ENCODE measurements around the gene S1PR5. TPM values are rescaled to one million over a fixed set of nuclear protein-coding genes. Genes with fewer than 3 reads are reported as not detected.

Gene S1PR5
- total and polyA plus RNA-seq, 2 experiments from 2014 or later, result 4.6 to 8.0 TPM

GRCh38 chr19:10560154-10560553 lies 42.9 kb upstream of the S1PR5 start (continued):
- no peak for TF ChIP-seq CTCF (conservative IDR thresholded peaks at IDR 0.05; ENCODE audit: low read depth in 2 of 2)
- TF ChIP-seq EZH2 (IDR thresholded peaks at IDR 0.05; ENCODE audit: low read depth, unreplicated experiment), result no peak

GRCh38 chr19:10557603-10558197 lies 40.5 kb upstream of the S1PR5 start:
- Mint-ChIP-seq H3K4me1 (no peaks in the 10 kb centered on the region), H3K36me3 (ENCODE audit: low read depth) (peaks cover 86% of the 10 kb centered on the region), H3K27me3 (ENCODE audit: insufficient read depth, low read depth, poor library complexity) (peaks cover 15% of the 10 kb centered on the region), H3K27ac (no peak overlapping the region), H3K9me3 (no peaks in the 10 kb centered on the region), H3K4me3 (no peak overlapping the region)
- Histone ChIP-seq H3K27me3 (ENCODE audit: insufficient read depth) (no peaks in the 10 kb centered on the region), H3K79me2 (replicated peaks; ENCODE audit: insufficient read depth) (no peaks in the 10 kb centered on the region), H4K20me1 (replicated peaks; ENCODE audit: insufficient read depth) (peaks cover 8% of the 10 kb centered on the region), H3K4me2 (no peak overlapping the region), H3K27ac (ENCODE audit: low read depth) (no peak overlapping the region), H3K36me3 (ENCODE audit: insufficient read depth) (0 out of 2 replicates have a peak, but pooled peaks cover 29% of the 10 kb centered on the region), H3F3A (replicated peaks; ENCODE audit: low read depth) (peaks cover 27% of the 10 kb centered on the region), H3K4me1 (ENCODE audit: insufficient read depth) (no peaks in the 10 kb centered on the region), H3K4me3 (no peak overlapping the region), H2AFZ (no peak overlapping the region), H3K9me2 (ENCODE audit: insufficient read depth) (no peaks in the 10 kb centered on the region)
- ATAC-seq (no peak), DNase-seq (ENCODE audit: low spot score) (no peak)
- TF ChIP-seq REST (IDR thresholded peaks at IDR 0.05; ENCODE audit: unreplicated experiment), result no peak
- TF ChIP-seq STAT1 (IDR thresholded peaks at IDR 0.05; ENCODE audit: unreplicated experiment), result no peak
- TF ChIP-seq ETS1 (IDR thresholded peaks at IDR 0.05), result no peak
- TF ChIP-seq EZH2 (IDR thresholded peaks at IDR 0.05; ENCODE audit: low read depth, unreplicated experiment), result no peak
- TF ChIP-seq ZNF114 (CRISPR knock-in tag; IDR thresholded peaks at IDR 0.05), result no peak
- TF ChIP-seq CTCF (conservative IDR thresholded peaks at IDR 0.05; ENCODE audit: low read depth in 2 of 2), result no peak
- TF ChIP-seq CREB1 (CRISPR knock-in tag; IDR thresholded peaks at IDR 0.05; ENCODE audit: low read depth), result no peak
- TF ChIP-seq NANOG (IDR thresholded peaks at IDR 0.05; ENCODE audit: borderline replicate concordance), result no peak
- TF ChIP-seq JUNB (IDR thresholded peaks at IDR 0.05; ENCODE audit: unreplicated experiment), result no peak
- TF ChIP-seq POLR2AphosphoS5 (IDR thresholded peaks at IDR 0.05; ENCODE audit: low read depth), result no peak
- TF ChIP-seq EZH2phosphoT487 (IDR thresholded peaks at IDR 0.05; ENCODE audit: unreplicated experiment), result no peak
- TF ChIP-seq ZNF331 (CRISPR knock-in tag; IDR thresholded peaks at IDR 0.05; ENCODE audit: low read depth), result no peak
